SK-N-MC (cell line): Measurements from ENCODE around the gene NHLRC2.

Experiments used
- DNase-seq: peaks from one replicate; pipeline ENCODE4 v3.0.0-alpha.2; 2011; ENCODE audit warnings: low read depth, low spot score
- H3K27ac ChIP-seq: fragments of 200-600 bp; sonication (generic); 2 replicates; pipeline ENCODE4 v1.5.1; 2016; ENCODE audit warnings: mixed run types
- H3K36me3 ChIP-seq: fragments of 200-600 bp; sonication (generic); 2 replicates; pipeline ENCODE4 v1.6.1; 2017; ENCODE audit warnings: antibody characterized with exemption, low read length, mixed read lengths; ENCODE audit not compliant: insufficient read depth
- H3K4me3 ChIP-seq: fragments of 200-600 bp; sonication (generic); 2 replicates; pipeline ENCODE4 v1.5.1; 2016
- H3K9ac ChIP-seq: fragments of 200-600 bp; sonication (generic); 2 replicates; pipeline ENCODE4 v1.8.0; 2017; ENCODE audit warnings: mixed run types, mixed read lengths; ENCODE audit not compliant: insufficient read length
- H3K9me3 ChIP-seq: fragments of 200-600 bp; sonication (generic); 2 replicates; pipeline ENCODE4 v1.6.1; 2017; ENCODE audit warnings: low read depth, mild to moderate bottlenecking, antibody characterized with exemption, low read length, moderate library complexity, mixed read lengths
- EZH2 ChIP-seq: fragments of 200-600 bp; sonication (generic); IDR thresholded peaks from one replicate; pipeline ENCODE4 v1.6.1; 2017; ENCODE audit warnings: antibody characterized with exemption
- FOXP2 ChIP-seq: optimal IDR thresholded peaks from 2 replicates; pipeline ENCODE3; 2011; ENCODE audit warnings: mild to moderate bottlenecking, moderate library complexity; ENCODE audit not compliant: insufficient read depth; ENCODE audit errors: extremely low read length, control extremely low read depth
- POLR2AphosphoS5 ChIP-seq: IDR thresholded peaks from 2 replicates; pipeline ENCODE4 v1.6.1; 2012; ENCODE audit warnings: mild to moderate bottlenecking, low read depth, low read length, borderline replicate concordance

NHLRC2 gene

GRCh38 chr10:113920114-113920513, 65.7 kb downstream of the NHLRC2 start:
- no peaks in the 10 kb centered on the region for H3K36me3 ChIP-seq
- no peak overlapping the region for H3K9ac ChIP-seq
- TF ChIP-seq EZH2, result no peak
- no peak for TF ChIP-seq FOXP2
- TF ChIP-seq POLR2AphosphoS5, result no peak
- 0 out of 2 replicates have a peak overlapping the region, but pooled peaks have one; percentile 36 for H3K27ac ChIP-seq
- DNase-seq, result no peak
- no peak overlapping the region for H3K4me3 ChIP-seq
- 0 out of 2 replicates have a peak, but pooled peaks cover under 1% of the 10 kb centered on the region for H3K9me3 ChIP-seq

- 0 out of 2 replicates have a peak, but pooled peaks cover 2% of the 10 kb centered on the region for H3K9me3 ChIP-seq
- DNase-seq, result no peak
- H3K4me3 ChIP-seq, result peak overlapping the region; percentile 30; the same call in 1 of the 2 replicates
- peak overlapping the region; percentile 53 for H3K27ac ChIP-seq
- H3K36me3 ChIP-seq, result no peaks in the 10 kb centered on the region
- TF ChIP-seq EZH2 (no peak), FOXP2 (no peak), POLR2AphosphoS5 (no peak)
- no peak overlapping the region for H3K9ac ChIP-seq
These were observed 66.4 kb downstream of the NHLRC2 start for GRCh38 chr10:113920875-113921274.

GRCh38 chr10:113921561-113922370, 67.3 kb downstream of the NHLRC2 start:
- Histone ChIP-seq H3K9me3 (0 out of 2 replicates have a peak, but pooled peaks cover 2% of the 10 kb centered on the region), H3K27ac (peak overlapping the region; percentile 53), H3K36me3 (no peaks in the 10 kb centered on the region), H3K9ac (no peak overlapping the region), H3K4me3 (peak overlapping the region; percentile 30; the same call in 1 of the 2 replicates)
- DNase-seq, result peak; percentile 37
- TF ChIP-seq POLR2AphosphoS5 (no peak), EZH2 (no peak), FOXP2 (no peak)

GRCh38 chr10:113922787-113923570, 68.5 kb downstream of the NHLRC2 start:
- Histone ChIP-seq H3K4me3 (no peak overlapping the region), H3K36me3 (no peaks in the 10 kb centered on the region), H3K9me3 (0 out of 2 replicates have a peak, but pooled peaks cover 2% of the 10 kb centered on the region), H3K27ac (no peak overlapping the region), H3K9ac (no peak overlapping the region)
- no peak for TF ChIP-seq FOXP2
- TF ChIP-seq POLR2AphosphoS5, result no peak
- no peak for TF ChIP-seq EZH2
- DNase-seq, result no peak

- Histone ChIP-seq H3K4me3 (no peak overlapping the region), H3K36me3 (no peaks in the 10 kb centered on the region), H3K9me3 (0 out of 2 replicates have a peak, but pooled peaks cover 2% of the 10 kb centered on the region), H3K9ac (no peak overlapping the region), H3K27ac (no peak overlapping the region)
- DNase-seq, result no peak
- no peak for TF ChIP-seq POLR2AphosphoS5
- no peak for TF ChIP-seq FOXP2
- no peak for TF ChIP-seq EZH2
These were observed 69.7 kb downstream of the NHLRC2 start for GRCh38 chr10:113924186-113924585.

GRCh38 chr10:113924664-113925063, 70.2 kb downstream of the NHLRC2 start:
- Histone ChIP-seq H3K9ac (no peak overlapping the region), H3K27ac (no peak overlapping the region), H3K36me3 (no peaks in the 10 kb centered on the region), H3K9me3 (0 out of 2 replicates have a peak, but pooled peaks cover 2% of the 10 kb centered on the region), H3K4me3 (no peak overlapping the region)
- no peak for DNase-seq
- TF ChIP-seq POLR2AphosphoS5 (no peak), EZH2 (no peak), FOXP2 (no peak)

GRCh38 chr10:113927440-113927839, 73.0 kb downstream of the NHLRC2 start:
- Histone ChIP-seq H3K27ac (no peak overlapping the region), H3K4me3 (no peak overlapping the region), H3K36me3 (no peaks in the 10 kb centered on the region), H3K9ac (no peak overlapping the region), H3K9me3 (0 out of 2 replicates have a peak, but pooled peaks cover 2% of the 10 kb centered on the region)
- TF ChIP-seq POLR2AphosphoS5, result no peak
- TF ChIP-seq FOXP2, result no peak
- no peak for TF ChIP-seq EZH2
- DNase-seq, result no peak

- TF ChIP-seq FOXP2, result no peak
- TF ChIP-seq EZH2, result no peak
- TF ChIP-seq POLR2AphosphoS5, result no peak
- Histone ChIP-seq H3K9me3 (0 out of 2 replicates have a peak, but pooled peaks cover 2% of the 10 kb centered on the region), H3K4me3 (no peak overlapping the region), H3K27ac (no peak overlapping the region), H3K36me3 (no peaks in the 10 kb centered on the region), H3K9ac (no peak overlapping the region)
- DNase-seq, result no peak
These were observed 74.4 kb downstream of the NHLRC2 start for GRCh38 chr10:113928830-113929229.
